Skin of body (tissue), 2 donors: Measurements from ENCODE around the gene KCTD19. TPM values are rescaled to one million over a fixed set of nuclear protein-coding genes. Genes with fewer than 3 reads are reported as not detected.

ENCODE experiments used
- DNase-seq: peaks from one replicate; lab custom pipeline; 2025; lab: John Stamatoyannopoulos, UW
- total RNA-seq: library from RNA; depleted of rRNA; stranded (reverse); fragments of >200 nt; gene quantifications from one replicate; pipeline ENCODE4 v1.2.3, GENCODE V29; 2014

KCTD19 gene
- total RNA-seq, 1 donor from 2014 or later: 0.20 TPM

DNA sequence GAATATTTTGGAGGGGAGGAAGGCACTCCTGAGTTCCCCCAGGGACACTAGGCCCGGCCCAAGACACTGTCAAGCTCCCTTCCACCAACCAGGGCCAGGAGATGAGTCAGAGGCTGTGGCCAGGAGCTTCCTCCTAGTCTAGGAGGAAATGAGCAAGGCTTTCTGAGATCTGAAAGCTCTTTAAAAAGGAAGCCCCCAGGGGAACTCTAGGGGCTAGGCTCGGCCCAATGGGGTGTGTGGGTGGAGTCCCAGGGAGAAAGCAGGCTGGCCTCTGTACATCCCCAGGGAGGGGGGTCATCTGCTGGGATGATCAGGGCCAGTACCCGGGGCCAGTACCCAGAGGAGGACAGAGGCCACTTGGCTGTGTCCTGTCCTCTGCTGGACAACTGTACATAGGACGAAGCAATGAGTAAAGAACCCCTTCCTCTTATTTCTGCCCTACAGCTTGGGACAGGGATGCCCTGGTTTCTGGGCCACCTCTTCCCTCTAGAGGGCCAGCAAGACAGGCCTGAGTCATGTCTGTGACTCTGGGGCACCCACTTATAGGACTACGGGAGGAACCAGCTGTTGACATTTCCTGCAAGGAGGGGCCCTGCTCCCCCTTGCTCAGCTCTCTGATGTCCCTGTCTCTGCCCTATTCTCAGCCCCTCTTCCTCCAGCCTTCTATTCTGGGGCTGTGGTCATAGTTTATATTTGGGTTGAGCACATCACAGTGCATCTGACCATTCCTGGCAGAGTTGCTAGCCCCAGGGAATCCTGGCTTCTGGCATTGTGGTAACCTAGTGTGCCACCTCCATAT is 82.0 kb downstream of the KCTD19 start:
- DNase-seq: no peak

DNA sequence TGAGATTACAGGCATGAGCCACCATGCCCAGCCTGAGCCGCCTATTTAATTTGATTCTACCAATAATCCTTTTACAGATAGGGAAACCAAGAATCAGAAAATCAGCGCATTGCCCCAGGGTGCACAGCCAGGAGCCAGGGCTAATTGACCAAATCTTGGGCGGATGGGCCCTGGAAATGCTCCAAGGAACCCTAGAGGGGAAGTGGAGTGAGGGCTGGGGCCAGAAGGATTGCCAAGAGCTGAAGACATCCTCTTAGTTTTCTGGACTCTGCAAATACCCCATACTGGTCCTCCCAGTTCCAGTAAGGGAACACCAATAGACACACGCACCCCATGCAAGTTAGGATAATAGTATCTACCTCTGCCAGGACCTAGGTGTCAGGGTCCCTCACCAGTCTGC is 83.1 kb downstream of the KCTD19 start:
- DNase-seq: no peak

DNA sequence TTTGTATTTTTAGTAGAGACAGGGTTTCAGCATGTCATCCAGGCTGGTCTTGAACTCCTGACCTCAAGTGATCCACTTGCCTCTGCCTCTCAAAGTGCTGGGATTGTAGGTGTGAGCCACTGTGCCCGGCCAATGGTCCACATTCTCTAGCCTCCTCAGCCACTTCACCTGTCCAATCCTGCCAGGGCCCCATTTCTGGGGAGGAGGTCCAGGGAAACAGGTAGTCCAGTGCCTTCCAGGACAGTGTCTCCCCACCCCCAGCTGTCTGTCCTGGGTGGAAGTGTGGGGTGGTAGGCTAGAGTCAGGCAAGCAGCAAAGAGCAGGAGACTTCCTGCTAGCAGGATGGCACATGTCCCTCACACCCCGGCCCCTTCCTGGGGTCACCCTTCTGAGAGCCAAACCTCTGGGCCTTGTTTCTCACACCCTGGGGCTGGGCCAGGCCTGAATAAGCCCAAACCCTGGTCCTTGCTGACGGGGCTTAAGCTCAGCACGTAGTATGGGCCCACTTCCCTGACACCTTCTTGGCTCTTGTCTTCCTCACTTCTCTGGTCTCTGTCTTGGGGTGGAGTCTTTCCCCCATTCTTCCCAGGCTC is 84.3 kb downstream of the KCTD19 start:
- no peak for DNase-seq

DNA sequence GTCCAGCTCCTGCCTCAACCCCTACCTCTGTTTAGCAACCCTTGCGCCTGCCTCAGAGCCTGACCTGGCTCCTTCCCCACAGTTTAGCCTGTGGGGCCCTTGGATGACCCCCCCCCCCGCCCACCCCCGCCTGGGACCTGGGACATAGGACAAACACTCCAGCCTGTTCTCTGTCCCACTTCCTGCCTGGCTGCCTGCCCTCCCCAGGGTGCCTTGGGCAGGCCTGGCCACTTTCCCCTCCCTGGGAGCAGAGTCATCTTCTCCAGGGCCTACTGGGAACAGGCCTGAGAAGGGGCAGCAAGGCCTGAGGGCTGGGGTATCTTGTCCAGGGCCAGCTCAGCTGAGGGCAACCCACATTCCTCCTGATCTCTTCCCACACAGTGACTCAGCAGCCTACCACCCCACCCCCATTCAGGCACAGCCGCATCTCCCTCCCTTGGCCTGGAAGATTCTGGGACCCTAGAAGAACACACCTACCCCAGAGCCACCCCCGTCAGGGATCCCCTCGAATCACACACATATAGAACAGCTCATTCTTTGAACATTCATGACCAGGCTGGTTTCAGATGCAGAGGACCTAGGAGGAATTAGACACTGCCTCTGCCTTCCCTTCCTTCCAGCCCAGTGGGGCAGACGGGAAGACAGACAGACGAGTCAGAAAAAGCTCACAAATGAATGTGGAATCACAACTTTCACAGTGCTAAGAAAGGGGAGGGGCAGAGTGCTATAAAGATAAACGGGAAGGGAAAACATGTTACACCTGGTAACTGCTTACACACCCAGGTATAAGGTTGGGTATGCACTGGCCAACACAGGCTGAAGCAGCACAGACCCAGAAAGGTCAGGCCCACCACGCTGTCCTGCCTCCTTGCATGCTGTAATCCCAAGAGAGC is 85.3 kb downstream of the KCTD19 start:
- DNase-seq: no peak

DNA sequence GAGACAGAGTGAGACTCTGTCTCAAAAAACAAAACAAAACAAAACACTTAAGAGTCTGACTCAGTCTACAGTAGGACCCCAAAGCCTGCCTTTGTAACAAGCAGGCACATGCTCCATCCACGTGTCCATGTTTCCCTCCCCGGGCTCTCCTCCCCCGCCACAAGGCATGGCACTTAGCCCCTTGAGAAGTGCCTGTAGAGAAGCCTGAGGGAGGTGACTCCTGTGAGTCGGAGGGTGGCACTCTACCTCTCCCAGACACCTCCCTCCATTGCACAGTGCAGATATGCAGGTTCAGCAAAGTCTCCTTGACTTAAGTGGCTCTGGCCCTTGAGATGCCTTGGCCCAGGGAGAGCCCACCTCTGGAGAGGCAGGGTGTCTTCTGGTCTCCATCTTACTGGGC is 86.0 kb downstream of the KCTD19 start:
- DNase-seq: no peak

Other genes with a start within 250 kb of the KCTD19 start
- gene PHAF1, start 216.8 kb downstream of the KCTD19 start, total RNA-seq: 21.2 TPM
- gene B3GNT9, start 175.7 kb downstream of the KCTD19 start, total RNA-seq: 14.8 TPM
- gene TRADD, start 166.8 kb downstream of the KCTD19 start, total RNA-seq: 5.8 TPM
- gene FBXL8, start 166.8 kb downstream of the KCTD19 start, total RNA-seq: 4.5 TPM
- 14.3 TPM for gene HSF4, start 162.0 kb downstream of the KCTD19 start, total RNA-seq
- 14.3 TPM for gene NOL3, start 156.2 kb downstream of the KCTD19 start, total RNA-seq
- 13.9 TPM for gene MATCAP1, start 142.8 kb downstream of the KCTD19 start, total RNA-seq
- 1.7 TPM for gene EXOC3L1, start 136.6 kb downstream of the KCTD19 start, total RNA-seq
- 23.5 TPM for gene E2F4, start 134.6 kb downstream of the KCTD19 start, total RNA-seq
- 4.0 TPM for gene ELMO3, start 127.6 kb downstream of the KCTD19 start, total RNA-seq
- 22.0 TPM for gene TMEM208, start 99.6 kb downstream of the KCTD19 start, total RNA-seq
- 8.0 TPM for gene FHOD1, start 79.3 kb downstream of the KCTD19 start, total RNA-seq
- 0.79 TPM for gene SLC9A5, start 77.8 kb downstream of the KCTD19 start, total RNA-seq
- gene PLEKHG4, start 47.2 kb downstream of the KCTD19 start, total RNA-seq: 16.1 TPM
- 0.20 TPM for gene LRRC36, start 74 bp upstream of the KCTD19 start, total RNA-seq
- gene TPPP3, start 66.8 kb upstream of the KCTD19 start, total RNA-seq: 22.6 TPM
- 7.0 TPM for gene ZDHHC1, start 89.7 kb upstream of the KCTD19 start, total RNA-seq
- 7.5 TPM for gene HSD11B2, start 104.4 kb upstream of the KCTD19 start, total RNA-seq
- gene ATP6V0D1, start 154.4 kb upstream of the KCTD19 start, total RNA-seq: 49.6 TPM
- not detected for gene AGRP, start 156.8 kb upstream of the KCTD19 start, total RNA-seq
- 19.1 TPM for gene RIPOR1, start 202.1 kb upstream of the KCTD19 start, total RNA-seq
- gene CTCF, start 235.8 kb upstream of the KCTD19 start, total RNA-seq: 36.4 TPM